GM06990 (cell line): ENCODE data around the gene CFAP299.

Source experiments
- DNase-seq: peaks from one replicate; pipeline ENCODE4 v3.0.0-alpha.2; 2011; ENCODE audit not compliant: insufficient read length; ENCODE audit errors: extremely low read depth
- H3K27me3 ChIP-seq: replicated peaks from 2 replicates; pipeline ENCODE4 v1.6.0; 2011; ENCODE audit warnings: low read length; ENCODE audit not compliant: control insufficient read depth, insufficient read depth
- H3K36me3 ChIP-seq: 2 replicates; pipeline ENCODE4 v1.5.1; 2011; ENCODE audit warnings: low read length; ENCODE audit not compliant: control insufficient read depth, insufficient read depth
- H3K4me3 ChIP-seq: replicated peaks from 2 replicates; pipeline ENCODE4 v1.5.1; 2011; ENCODE audit warnings: low read depth, mild to moderate bottlenecking, control low read depth, low read length
- TF ChIP-seq, protein P1 (sequence below): IDR thresholded peaks from 2 replicates; pipeline ENCODE4 v1.5.1; 2011; ENCODE audit warnings: low read length, control low read depth, mild to moderate bottlenecking, inconsistent platforms; ENCODE audit not compliant: insufficient read depth, poor library complexity, severe bottlenecking

The CFAP299 gene

DNA sequence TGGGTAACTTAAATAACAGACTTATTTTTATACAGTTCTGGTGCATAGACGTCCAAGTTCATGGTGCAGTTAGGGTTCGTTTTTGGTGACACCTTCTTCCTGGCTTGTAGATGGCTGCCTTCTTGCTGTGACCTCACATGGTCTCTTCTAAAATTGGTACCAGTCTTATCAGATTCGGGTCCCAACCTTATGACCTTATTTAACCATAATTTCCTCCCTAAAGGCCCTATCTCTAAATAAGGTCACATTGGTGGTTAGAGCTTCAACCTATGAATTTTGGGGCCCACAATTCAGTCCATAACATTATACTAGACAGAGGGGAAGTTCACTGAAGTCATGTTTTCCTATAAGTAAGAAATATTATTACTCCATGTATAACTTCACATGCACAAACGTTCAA lies 128.0 kb downstream of the CFAP299 start:
- TF ChIP-seq, protein P1, sequence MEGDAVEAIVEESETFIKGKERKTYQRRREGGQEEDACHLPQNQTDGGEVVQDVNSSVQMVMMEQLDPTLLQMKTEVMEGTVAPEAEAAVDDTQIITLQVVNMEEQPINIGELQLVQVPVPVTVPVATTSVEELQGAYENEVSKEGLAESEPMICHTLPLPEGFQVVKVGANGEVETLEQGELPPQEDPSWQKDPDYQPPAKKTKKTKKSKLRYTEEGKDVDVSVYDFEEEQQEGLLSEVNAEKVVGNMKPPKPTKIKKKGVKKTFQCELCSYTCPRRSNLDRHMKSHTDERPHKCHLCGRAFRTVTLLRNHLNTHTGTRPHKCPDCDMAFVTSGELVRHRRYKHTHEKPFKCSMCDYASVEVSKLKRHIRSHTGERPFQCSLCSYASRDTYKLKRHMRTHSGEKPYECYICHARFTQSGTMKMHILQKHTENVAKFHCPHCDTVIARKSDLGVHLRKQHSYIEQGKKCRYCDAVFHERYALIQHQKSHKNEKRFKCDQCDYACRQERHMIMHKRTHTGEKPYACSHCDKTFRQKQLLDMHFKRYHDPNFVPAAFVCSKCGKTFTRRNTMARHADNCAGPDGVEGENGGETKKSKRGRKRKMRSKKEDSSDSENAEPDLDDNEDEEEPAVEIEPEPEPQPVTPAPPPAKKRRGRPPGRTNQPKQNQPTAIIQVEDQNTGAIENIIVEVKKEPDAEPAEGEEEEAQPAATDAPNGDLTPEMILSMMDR, result no peak

DNA sequence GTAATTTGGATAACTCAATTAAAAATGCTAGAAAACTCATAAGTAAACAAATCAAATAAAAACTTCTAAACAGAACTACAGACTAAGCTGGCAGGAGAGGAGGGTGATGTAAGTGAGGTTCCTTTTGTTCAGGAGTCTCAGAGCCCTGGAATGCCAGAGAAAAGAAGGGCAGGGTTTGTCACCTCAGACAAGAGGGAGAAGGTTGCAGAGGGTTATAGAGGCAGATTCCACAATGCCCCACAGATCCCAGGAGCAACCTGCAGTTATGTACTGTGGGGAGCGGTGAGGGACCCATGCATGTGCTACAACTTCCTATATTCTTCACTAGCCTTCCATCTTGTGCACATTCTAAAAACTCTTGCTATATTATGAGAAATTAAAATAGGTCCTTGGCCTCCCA lies 129.7 kb downstream of the CFAP299 start:
- TF ChIP-seq, protein P1, result no peak
- no peak overlapping the region for H3K4me3 ChIP-seq
- DNase-seq, result no peak
- H3K36me3 ChIP-seq, result no peaks in the 10 kb centered on the region
- no peaks in the 10 kb centered on the region for H3K27me3 ChIP-seq

More for the DNA sequence above, 128.0 kb downstream of the CFAP299 start:
- no peak for DNase-seq
- Histone ChIP-seq H3K36me3 (no peaks in the 10 kb centered on the region), H3K4me3 (no peak overlapping the region), H3K27me3 (no peaks in the 10 kb centered on the region)

DNA sequence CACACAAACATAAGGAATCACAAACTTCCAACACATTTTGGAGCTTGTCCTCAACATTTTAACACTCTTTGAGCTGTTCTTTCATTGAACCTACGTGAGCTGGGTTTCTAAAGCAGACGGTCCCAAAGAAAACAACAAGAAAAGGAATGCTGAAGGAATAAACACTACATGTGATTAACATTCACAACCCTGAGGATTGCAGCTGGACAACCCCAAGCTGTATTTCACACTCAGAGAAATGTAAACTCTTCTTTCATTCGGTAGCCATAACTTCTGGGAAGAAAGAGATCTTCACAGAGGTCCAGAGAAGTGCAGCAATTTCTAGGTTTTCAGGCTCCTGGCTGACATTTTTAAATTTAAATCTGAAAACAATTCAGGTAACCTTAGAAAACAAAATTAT lies 130.2 kb downstream of the CFAP299 start:
- H3K27me3 ChIP-seq, result no peaks in the 10 kb centered on the region
- TF ChIP-seq, protein P1, result no peak
- no peak overlapping the region for H3K4me3 ChIP-seq
- no peak for DNase-seq
- H3K36me3 ChIP-seq, result no peaks in the 10 kb centered on the region

DNA sequence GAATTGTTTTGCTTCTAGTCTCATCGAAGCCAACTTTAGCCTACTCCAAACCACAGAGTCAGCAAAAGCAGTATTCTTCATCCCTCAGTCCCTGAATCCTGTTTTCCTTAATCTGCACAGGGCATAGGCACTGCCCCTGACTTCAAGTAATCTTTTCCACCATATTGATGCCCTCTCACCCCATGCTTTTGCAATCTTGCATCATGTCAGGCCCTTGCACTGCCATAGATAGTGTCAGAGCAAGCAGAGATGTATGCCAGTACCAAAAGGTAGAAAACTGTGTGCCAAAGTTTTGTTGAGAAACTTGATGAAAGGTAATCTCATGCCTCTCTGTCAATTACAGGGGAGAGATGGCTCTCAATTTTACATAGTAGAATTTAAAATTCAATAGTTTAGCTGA lies 131.1 kb downstream of the CFAP299 start:
- TF ChIP-seq, protein P1, result no peak
- no peaks in the 10 kb centered on the region for H3K36me3 ChIP-seq

DNA sequence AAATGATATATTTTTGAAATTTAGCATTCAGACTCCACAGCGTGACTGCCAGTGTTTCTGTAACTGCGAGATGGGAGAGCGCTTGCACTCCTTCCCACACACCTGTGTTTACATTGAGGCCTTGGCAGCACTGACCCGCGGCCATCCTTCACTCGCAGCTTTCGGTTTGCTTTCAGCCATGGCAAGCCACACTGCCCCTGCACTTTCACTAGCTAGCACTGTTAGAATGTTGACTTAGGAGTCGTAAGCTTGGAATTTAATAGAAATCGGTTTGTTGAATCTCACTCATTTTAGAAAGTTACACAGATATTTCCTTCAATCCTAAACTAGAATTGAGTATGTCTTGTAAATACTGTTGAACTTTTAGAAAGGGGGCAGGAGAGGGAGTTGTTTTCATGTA lies 136.2 kb downstream of the CFAP299 start:
- no peaks in the 10 kb centered on the region for H3K27me3 ChIP-seq
- H3K4me3 ChIP-seq, result no peak overlapping the region
- no peak for DNase-seq
- no peaks in the 10 kb centered on the region for H3K36me3 ChIP-seq
- TF ChIP-seq, protein P1, result no peak

More for the DNA sequence above, 131.1 kb downstream of the CFAP299 start:
- Histone ChIP-seq H3K27me3 (no peaks in the 10 kb centered on the region), H3K4me3 (no peak overlapping the region)
- no peak for DNase-seq

DNA sequence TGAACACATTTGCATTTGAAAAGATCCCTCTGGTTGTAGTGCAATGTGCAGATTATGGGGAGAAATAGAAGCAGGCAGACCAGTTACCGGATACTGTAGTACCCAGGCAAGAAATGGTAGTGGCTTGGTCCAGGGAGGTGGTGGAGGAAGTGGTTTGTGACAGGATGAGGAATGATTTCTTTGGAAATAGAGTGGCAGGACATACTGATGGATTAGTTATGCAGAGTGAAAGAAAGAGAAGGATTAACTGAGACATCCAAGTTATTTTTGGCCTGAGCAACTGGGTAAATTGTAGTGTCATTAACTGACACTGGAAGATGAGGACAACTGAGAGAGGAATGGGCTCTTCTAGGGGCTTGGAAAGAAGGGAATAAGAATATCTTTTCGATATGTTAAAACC lies 139.7 kb downstream of the CFAP299 start:
- H3K36me3 ChIP-seq, result no peaks in the 10 kb centered on the region
- TF ChIP-seq, protein P1, result no peak
- H3K4me3 ChIP-seq, result no peak overlapping the region
- H3K27me3 ChIP-seq, result no peaks in the 10 kb centered on the region
- no peak for DNase-seq
